Spleen (tissue), 7 donors: Measurements from ENCODE around the gene ANKRD10.

ENCODE experiments used
- CTCF ChIP-seq, 11 experiments: fragments of 200-600 bp in 7 of 11; fragments of 450-650 bp in 4 of 11; sonication (generic) in 4 of 11; IDR thresholded peaks in 8 of 11; conservative IDR thresholded peaks in 3 of 11; 1 replicate in 7 of 11; 2 replicates in 4 of 11; pipeline versions ENCODE4 v1.4.0 to v1.8.0; 2016 to 2021; ENCODE audit warnings: antibody characterized with exemption in 11 of 11, inconsistent platforms in 4 of 11, mild to moderate bottlenecking in 1 of 11
- POLR2A ChIP-seq, 3 donors: fragments of 450-650 bp; IDR thresholded peaks; one replicate each; pipeline ENCODE4 v1.5.1; 2017; ENCODE audit warnings: antibody characterized with exemption in 3 of 3, mild to moderate bottlenecking in 1 of 3
- POLR2AphosphoS5 ChIP-seq, 3 donors: sonication (generic); formaldehyde crosslinking; IDR thresholded peaks; one replicate each; pipeline ENCODE4 v1.5.1; 2017; ENCODE audit warnings: antibody characterized with exemption in 3 of 3
- donor health status: DM: no; HTN: no; CAD: no; lungs with moderate emphysema.
- donor health status: DM: no; HTN: no; CAD: no.
- donor health status: DM: no; HTN: no; CAD: no.

GRCh38 chr13:110886870-110887596 is 27.8 kb downstream of the ANKRD10 start:
- TF ChIP-seq CTCF (IDR thresholded peaks at IDR 0.05 in 8 of 11, conservative IDR thresholded peaks at IDR 0.05 in 3 of 11), result no peak
- TF ChIP-seq POLR2AphosphoS5 (IDR thresholded peaks at IDR 0.05), result no peak
- TF ChIP-seq POLR2A (IDR thresholded peaks at IDR 0.05), result no peak
